ENCODE measurements around the gene RMC1. TPM values are rescaled to one million over a fixed set of nuclear protein-coding genes. Genes with fewer than 3 reads are reported as not detected.

Gene RMC1
- total RNA-seq, 1 experiment from 2014 or later, result 38.4 TPM

DNA sequence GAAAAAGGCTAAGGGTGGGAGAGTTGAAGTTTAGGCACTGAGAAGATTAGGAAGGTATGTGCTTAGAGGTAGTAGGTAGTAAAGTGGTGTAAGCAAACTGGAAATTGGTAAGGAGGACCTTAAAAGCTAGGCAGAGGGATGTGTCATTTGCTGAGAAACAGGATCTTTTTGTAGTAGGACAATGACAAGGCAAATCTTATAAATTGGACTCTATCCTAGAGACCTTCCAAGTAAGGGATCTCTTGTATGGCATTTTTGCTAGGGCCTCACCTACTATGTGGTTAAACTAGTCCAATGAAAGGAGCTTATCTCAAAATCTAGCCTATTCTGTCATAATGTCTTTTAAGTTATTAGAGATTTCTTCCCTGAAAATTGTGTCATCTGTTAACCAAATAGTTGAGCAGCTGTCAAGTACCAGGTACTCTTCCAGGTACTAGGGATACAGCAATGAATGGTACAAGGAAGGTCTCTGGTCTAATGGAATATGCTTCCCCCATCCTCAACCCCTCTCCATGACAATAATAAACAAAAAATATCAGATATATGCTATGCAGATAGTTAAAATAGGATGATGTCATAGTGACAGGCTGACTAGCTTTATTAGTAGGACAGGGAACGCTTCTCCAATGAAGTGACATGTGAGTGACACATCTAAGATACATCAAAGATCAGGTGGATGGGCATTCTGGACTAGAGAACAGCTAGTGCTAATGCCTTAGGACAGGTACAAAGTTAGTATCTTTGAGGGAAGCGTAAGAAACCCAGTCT, 32.5 kb upstream of the RMC1 start:
- no peak overlapping the region for H3K4me3 ChIP-seq (replicated peaks in 1 of 2; ENCODE audit: low read depth in 1 of 2, low read length in 2 of 2)
- ChIA-PET CTCF (interaction anchor here (1.2 kb wide), 1 partner anchor 28 kb away, joined by 3 read pairs; no protein-coding TSS in a partner anchor), POLR2A (no interaction called here), RAD21 (ENCODE audit: low non-redundant PET in 1 of 2, low total read pairs in 2 of 2, uncharacterized antibody in 2 of 2, unreplicated experiment in 2 of 2) (no interaction called here)
- ATAC-seq, result no peak
- H3K9me2 ChIP-seq (ENCODE audit: insufficient read depth), result no peaks in the 10 kb centered on the region
- H3K27ac ChIP-seq (ENCODE audit: low read depth, low read length), result no peak overlapping the region
- H2AFZ ChIP-seq (ENCODE audit: low read depth, low read length, poor library complexity, severe bottlenecking), result no peak overlapping the region
- H3K4me2 ChIP-seq (ENCODE audit: low read length), result no peak overlapping the region
- H3K9me3 ChIP-seq (ENCODE audit: control insufficient read depth in 1 of 2, insufficient read depth in 1 of 2, low read depth in 1 of 2, low read length in 2 of 2), result no peaks in the 10 kb centered on the region
- H3K9ac ChIP-seq (ENCODE audit: low read length), result no peak overlapping the region
- 0 out of 2 replicates have a peak, but pooled peaks cover 3% of the 10 kb centered on the region for H3K79me2 ChIP-seq (ENCODE audit: insufficient read depth, low read length)
- TF ChIP-seq CBX3 (IDR thresholded peaks at IDR 0.05; ENCODE audit: low read depth) (no peak), EZH2phosphoT487 (IDR thresholded peaks at IDR 0.05; ENCODE audit: borderline replicate concordance) (no peak), POLR2AphosphoS5 (IDR thresholded peaks at IDR 0.05; ENCODE audit: low read depth, low read length) (no peak), EZH2 (IDR thresholded peaks at IDR 0.05) (no peak), SP1 (IDR thresholded peaks at IDR 0.05; ENCODE audit: low read depth) (no peak), ELF1 (IDR thresholded peaks at IDR 0.05; ENCODE audit: borderline replicate concordance, low read depth) (no peak), JUND (IDR thresholded peaks at IDR 0.05) (no peak), EGR1 (IDR thresholded peaks at IDR 0.05; ENCODE audit: low read depth) (no peak)
- TF ChIP-seq, protein P1, sequence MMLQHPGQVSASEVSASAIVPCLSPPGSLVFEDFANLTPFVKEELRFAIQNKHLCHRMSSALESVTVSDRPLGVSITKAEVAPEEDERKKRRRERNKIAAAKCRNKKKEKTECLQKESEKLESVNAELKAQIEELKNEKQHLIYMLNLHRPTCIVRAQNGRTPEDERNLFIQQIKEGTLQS (IDR thresholded peaks at IDR 0.05), result no peak
- DNase-seq (ENCODE audit: low read depth, low spot score), result no peak
- intact Hi-C loops (cut with micrococcal nuclease), result no loop called here
- H3K27me3 ChIP-seq (ENCODE audit: insufficient read depth, low read length), result no peaks in the 10 kb centered on the region
- no peaks in the 10 kb centered on the region for H4K20me1 ChIP-seq (ENCODE audit: insufficient read depth)
- H3K36me3 ChIP-seq (ENCODE audit: control insufficient read depth in 1 of 2, insufficient read depth in 2 of 2, low read length in 2 of 2), result peaks cover 36 to 67% of the 10 kb centered on the region in 2 experiments
- H3K4me1 ChIP-seq (ENCODE audit: control insufficient read depth in 1 of 2, insufficient read depth in 2 of 2, low read length in 2 of 2), result no peaks in the 10 kb centered on the region
- no TSS peak for BruUV-seq (replicated peaks)

DNA sequence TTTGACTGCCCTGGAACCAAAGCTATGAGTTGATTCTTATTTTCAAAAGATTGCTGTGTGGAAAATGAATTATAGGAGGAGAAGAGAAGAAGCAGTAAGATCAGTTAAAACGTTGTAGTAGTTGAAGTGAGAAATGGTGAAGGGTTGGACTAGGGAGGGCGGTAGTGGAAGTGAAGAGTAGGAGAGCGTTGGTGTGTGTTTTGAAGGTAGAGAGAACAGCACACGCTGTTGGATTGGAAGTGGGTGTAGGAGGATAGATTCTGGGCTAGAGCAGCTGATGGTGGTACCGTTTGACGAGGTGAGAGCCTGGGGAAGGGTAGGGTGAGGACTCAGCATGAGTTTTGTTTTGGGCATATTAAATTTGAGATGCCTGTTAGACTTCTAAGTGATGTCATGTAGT, 31.8 kb upstream of the RMC1 start:
- no peaks in the 10 kb centered on the region for H3K9me3 ChIP-seq (ENCODE audit: control insufficient read depth in 1 of 2, insufficient read depth in 1 of 2, low read depth in 1 of 2, low read length in 2 of 2)
- no peak overlapping the region for H2AFZ ChIP-seq (ENCODE audit: low read depth, low read length, poor library complexity, severe bottlenecking)
- intact Hi-C loops (cut with micrococcal nuclease), result no loop called here
- no peak overlapping the region for H3K27ac ChIP-seq (ENCODE audit: low read depth, low read length)
- BruUV-seq (replicated peaks), result no TSS peak
- H3K9me2 ChIP-seq (ENCODE audit: insufficient read depth), result no peaks in the 10 kb centered on the region
- CTCF ChIA-PET, result no interaction called here
- no peaks in the 10 kb centered on the region for H4K20me1 ChIP-seq (ENCODE audit: insufficient read depth)
- ATAC-seq, result no peak
- no peak for DNase-seq (ENCODE audit: low read depth, low spot score)
- H3K36me3 ChIP-seq (ENCODE audit: control insufficient read depth in 1 of 2, insufficient read depth in 2 of 2, low read length in 2 of 2), result peaks cover 40 to 66% of the 10 kb centered on the region in 2 experiments
- POLR2A ChIA-PET, result no interaction called here
- TF ChIP-seq POLR2A (IDR thresholded peaks at IDR 0.05; ENCODE audit: borderline replicate concordance, extremely low read depth, insufficient read depth, insufficient read length) (no peak), CEBPB (IDR thresholded peaks at IDR 0.05; ENCODE audit: low read depth) (no peak), EZH2 (IDR thresholded peaks at IDR 0.05) (no peak), FOSL1 (IDR thresholded peaks at IDR 0.05; ENCODE audit: low read depth) (no peak), CBX3 (IDR thresholded peaks at IDR 0.05; ENCODE audit: low read depth) (no peak), EGR1 (IDR thresholded peaks at IDR 0.05; ENCODE audit: low read depth) (no peak), SP1 (IDR thresholded peaks at IDR 0.05; ENCODE audit: low read depth) (no peak), TCF7L2 (IDR thresholded peaks at IDR 0.05; ENCODE audit: borderline replicate concordance, extremely low read depth, insufficient read depth, insufficient read length) (no peak)
- TF ChIP-seq, protein P2, sequence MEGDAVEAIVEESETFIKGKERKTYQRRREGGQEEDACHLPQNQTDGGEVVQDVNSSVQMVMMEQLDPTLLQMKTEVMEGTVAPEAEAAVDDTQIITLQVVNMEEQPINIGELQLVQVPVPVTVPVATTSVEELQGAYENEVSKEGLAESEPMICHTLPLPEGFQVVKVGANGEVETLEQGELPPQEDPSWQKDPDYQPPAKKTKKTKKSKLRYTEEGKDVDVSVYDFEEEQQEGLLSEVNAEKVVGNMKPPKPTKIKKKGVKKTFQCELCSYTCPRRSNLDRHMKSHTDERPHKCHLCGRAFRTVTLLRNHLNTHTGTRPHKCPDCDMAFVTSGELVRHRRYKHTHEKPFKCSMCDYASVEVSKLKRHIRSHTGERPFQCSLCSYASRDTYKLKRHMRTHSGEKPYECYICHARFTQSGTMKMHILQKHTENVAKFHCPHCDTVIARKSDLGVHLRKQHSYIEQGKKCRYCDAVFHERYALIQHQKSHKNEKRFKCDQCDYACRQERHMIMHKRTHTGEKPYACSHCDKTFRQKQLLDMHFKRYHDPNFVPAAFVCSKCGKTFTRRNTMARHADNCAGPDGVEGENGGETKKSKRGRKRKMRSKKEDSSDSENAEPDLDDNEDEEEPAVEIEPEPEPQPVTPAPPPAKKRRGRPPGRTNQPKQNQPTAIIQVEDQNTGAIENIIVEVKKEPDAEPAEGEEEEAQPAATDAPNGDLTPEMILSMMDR (IDR thresholded peaks at IDR 0.05 in 2 of 3, conservative IDR thresholded peaks at IDR 0.05 in 1 of 3; ENCODE audit: borderline replicate concordance in 1 of 3, insufficient read depth in 1 of 3, low read depth in 2 of 3, low read length in 2 of 3), result no peak
- no peak overlapping the region for H3K4me3 ChIP-seq (replicated peaks in 1 of 2; ENCODE audit: low read depth in 1 of 2, low read length in 2 of 2)
- H3K4me2 ChIP-seq (ENCODE audit: low read length), result no peak overlapping the region
- H3K79me2 ChIP-seq (ENCODE audit: insufficient read depth, low read length), result 0 out of 2 replicates have a peak, but pooled peaks cover 3% of the 10 kb centered on the region
- no peaks in the 10 kb centered on the region for H3K4me1 ChIP-seq (ENCODE audit: control insufficient read depth in 1 of 2, insufficient read depth in 2 of 2, low read length in 2 of 2)
- H3K9ac ChIP-seq (ENCODE audit: low read length), result no peak overlapping the region
- no peaks in the 10 kb centered on the region for H3K27me3 ChIP-seq (ENCODE audit: insufficient read depth, low read length)
- RAD21 ChIA-PET (ENCODE audit: low non-redundant PET in 1 of 2, low total read pairs in 2 of 2, uncharacterized antibody in 2 of 2, unreplicated experiment in 2 of 2), result no interaction called here

Data from HCT116 (cell line).